Measurements from ENCODE around the gene STK32C.

Gene STK32C

DNA sequence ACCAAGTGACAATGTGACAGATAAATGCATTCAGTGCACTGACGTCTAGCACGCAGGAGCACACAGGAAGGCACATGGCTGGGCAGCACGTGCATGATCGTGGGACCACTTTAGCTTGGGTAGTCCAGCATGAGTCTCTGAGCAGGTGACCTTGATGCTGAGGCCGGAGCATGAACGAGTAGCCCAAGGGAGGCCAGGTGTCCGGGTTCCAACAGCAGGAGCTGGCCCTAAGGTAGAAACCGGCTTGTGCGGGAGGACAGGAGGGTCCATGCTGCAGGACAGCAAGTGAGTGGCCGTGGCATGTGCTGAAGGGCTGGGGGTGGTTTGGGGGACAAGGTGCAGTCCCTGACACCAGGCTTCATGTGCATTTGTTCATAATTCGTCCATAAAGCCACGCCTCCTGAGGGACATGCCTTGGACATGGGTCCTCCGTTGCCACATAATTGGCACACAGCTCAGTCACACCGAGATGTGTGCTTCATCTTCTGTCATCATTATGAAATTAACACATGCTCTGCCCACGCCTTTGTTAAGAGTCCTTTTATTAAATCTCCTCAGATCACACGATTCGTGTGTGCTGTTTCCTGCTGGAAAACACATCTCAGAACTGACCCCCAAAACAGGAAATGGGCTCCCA, 3.1 kb upstream of the STK32C start:
- H3K4me3 ChIP-seq (ENCODE audit: low read length): no peak overlapping the region
- DNase-seq (ENCODE audit: low read depth): no peak
- TF ChIP-seq, protein P1, sequence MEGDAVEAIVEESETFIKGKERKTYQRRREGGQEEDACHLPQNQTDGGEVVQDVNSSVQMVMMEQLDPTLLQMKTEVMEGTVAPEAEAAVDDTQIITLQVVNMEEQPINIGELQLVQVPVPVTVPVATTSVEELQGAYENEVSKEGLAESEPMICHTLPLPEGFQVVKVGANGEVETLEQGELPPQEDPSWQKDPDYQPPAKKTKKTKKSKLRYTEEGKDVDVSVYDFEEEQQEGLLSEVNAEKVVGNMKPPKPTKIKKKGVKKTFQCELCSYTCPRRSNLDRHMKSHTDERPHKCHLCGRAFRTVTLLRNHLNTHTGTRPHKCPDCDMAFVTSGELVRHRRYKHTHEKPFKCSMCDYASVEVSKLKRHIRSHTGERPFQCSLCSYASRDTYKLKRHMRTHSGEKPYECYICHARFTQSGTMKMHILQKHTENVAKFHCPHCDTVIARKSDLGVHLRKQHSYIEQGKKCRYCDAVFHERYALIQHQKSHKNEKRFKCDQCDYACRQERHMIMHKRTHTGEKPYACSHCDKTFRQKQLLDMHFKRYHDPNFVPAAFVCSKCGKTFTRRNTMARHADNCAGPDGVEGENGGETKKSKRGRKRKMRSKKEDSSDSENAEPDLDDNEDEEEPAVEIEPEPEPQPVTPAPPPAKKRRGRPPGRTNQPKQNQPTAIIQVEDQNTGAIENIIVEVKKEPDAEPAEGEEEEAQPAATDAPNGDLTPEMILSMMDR (conservative IDR thresholded peaks at IDR 0.05; ENCODE audit: low read depth, low read length): no peak

DNA sequence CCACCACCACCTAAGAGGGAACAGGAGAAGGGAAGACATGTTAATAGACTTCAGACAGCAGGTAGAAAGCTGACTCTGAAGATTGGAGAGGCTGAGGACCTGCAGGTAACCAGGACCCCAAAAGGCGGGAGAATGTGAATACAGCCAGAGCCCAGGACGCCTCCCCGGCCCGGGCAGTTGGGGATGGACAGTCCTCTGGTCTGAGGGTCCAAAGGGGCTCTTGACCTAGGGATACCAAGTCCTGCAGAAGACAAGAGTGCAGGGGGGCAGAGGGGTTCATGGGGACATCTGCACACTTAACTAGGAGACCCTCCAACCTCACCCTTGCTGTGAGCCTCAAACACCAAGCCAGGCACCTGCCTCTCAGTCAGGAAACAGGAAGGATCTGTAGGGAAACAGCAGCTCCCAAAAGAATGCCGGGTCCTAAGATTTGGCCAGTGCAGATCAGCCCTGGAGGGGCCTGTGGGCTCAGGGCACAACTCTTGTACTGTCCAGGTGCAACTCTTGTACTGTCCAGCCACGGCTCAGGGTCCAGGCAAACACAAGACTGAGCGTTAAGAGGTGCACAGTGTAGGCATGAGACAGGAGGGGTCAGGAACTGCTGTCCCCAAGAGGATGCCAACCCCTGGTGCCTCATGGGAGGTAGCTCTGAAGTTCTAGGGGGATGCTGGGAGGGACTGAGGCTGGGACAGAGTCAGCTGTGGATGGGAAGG, 2.3 kb upstream of the STK32C start:
- DNase-seq (ENCODE audit: low read depth): no peak
- H3K4me3 ChIP-seq (ENCODE audit: low read length): no peak overlapping the region
- TF ChIP-seq, protein P1 (conservative IDR thresholded peaks at IDR 0.05; ENCODE audit: low read depth, low read length): no peak

DNA sequence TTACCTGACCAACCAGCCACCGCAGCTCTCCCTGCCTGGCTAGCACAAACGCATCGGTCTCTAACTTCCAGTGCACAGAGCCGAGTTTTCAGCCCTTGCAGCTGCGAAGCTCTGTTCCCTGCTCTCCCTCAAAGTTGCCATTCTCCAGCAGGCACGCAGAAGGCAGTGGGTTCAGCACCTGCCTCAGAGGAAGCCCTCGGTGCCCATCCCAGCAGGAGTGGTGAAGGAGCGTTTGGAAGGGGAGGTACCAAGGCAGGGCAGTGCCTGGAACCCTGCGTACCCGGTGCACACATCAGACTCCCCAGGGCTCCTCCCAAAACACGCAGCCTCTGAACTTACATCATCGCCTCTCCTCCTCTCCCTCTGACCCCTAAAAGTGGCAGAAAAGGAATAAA, 1.7 kb upstream of the STK32C start:
- DNase-seq (ENCODE audit: low read depth): no peak
- TF ChIP-seq, protein P1 (conservative IDR thresholded peaks at IDR 0.05; ENCODE audit: low read depth, low read length): no peak
- no peak overlapping the region for H3K4me3 ChIP-seq (ENCODE audit: low read length)

DNA sequence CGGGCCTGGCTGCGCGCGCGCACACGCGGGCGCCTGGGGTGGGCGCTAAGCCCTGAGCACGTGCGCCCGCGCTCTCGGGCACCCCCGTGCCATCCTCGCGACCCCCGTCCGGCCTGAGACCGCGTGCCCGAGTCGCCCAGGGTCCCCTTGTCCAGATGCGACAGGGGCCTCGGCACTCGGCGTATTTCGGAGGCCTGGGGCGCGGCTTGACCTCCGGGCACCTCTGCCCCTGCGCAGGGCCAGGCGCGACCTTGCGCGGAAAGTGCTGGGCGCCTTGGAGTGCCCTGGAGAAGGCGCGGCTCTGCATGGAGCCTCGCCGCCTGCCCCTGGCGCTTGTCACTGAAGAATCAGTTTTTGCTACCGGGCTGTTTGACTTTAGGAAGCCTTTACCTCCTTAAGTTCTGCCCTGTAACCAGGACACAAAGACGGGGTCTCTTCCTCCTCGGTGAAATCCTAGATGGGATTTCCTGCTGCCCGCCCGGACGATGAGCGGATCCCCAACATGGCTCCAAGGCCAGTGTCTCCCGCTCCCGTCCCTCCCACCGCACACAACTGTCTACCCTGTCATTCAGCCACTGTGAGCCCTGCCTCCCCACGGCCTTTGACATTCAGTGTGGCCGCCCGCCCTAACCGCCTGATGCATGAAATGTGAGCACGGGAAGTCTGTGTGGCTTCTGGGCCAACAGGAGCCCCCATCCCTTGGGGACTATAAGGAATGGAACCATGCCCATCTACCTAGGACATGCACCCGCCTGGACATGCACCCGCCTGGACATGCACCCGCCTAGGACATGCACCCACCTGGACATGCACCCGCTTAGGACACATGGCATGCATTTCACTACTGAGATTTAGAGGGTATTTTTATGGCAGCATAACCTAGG, 1.1 kb upstream of the STK32C start:
- no peak for DNase-seq (ENCODE audit: low read depth)
- peak overlapping the region; percentile 26 for H3K4me3 ChIP-seq (ENCODE audit: low read length)
- TF ChIP-seq, protein P1 (conservative IDR thresholded peaks at IDR 0.05; ENCODE audit: low read depth, low read length): no peak

DNA sequence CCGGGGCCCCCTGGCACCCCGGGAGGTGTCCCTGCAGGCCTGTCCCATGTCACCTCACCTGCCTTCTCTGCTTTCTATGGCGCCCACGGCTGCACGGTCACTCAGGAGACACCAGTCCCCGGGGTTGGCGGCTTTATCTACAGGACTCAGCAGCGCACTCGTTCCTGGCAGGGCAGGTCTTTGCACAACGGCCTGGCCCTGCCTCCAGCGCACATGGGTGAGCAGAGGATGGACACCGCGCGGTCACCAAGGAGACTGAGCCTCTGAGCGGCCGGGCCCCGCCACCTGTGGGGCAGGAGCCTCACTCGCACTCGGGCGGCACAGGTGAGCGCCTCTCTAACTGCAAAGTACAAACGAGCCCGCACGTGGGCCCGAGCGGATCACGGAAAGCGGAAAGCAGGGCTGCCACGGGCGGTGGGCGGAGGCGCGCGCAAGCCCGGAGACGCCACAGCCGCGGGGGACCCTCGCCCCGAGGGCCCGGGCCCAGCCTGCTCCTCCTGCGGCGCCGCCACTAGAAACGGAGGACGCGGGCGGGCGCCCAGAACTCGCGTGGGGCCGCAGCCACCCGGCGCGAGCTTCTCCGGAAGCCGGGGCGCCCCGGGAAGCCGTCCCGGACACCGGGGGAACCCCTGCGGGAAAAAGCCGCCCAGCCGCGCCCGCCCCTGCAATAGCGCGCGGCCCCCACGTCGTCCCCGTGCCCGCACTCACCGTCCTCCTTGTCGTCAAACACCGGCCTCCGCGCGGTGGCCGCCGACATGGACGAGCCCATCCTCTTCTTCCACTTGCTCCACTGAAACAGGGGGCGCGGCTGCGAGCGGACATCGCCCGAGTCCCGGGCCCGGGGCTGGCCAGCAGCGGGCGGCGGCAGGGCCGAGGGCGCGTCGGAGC, 642 bp downstream of the STK32C start:
- DNase-seq (ENCODE audit: low read depth): no peak
- peak overlapping the region; percentile 29 for H3K4me3 ChIP-seq (ENCODE audit: low read length)

DNA sequence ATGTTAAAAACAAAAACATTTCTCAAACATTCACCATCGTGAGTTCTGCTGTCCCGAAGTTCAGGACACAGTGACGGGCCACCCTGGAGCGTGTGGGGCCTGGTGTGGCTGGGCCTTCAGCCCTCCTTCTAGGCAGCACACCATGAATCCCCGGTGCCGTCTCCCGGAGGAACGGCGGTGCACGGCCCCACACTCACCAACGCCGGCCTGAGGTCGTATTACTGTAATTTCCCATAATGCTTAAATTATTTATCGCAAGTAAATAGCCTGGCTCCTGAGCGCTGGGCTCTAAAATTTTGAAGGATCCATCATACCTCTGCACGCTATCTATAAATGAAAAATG, 1.4 kb downstream of the STK32C start:
- DNase-seq (ENCODE audit: low read depth): no peak
- H3K4me3 ChIP-seq (ENCODE audit: low read length): no peak overlapping the region
- TF ChIP-seq, protein P1 (conservative IDR thresholded peaks at IDR 0.05; ENCODE audit: low read depth, low read length): no peak

More for the DNA sequence above, 642 bp downstream of the STK32C start:
- TF ChIP-seq, protein P1 (conservative IDR thresholded peaks at IDR 0.05; ENCODE audit: low read depth, low read length): no peak

All from retinal pigment epithelial cell (primary cell).